ENCODE measurements around the gene TECTA.

DNA sequence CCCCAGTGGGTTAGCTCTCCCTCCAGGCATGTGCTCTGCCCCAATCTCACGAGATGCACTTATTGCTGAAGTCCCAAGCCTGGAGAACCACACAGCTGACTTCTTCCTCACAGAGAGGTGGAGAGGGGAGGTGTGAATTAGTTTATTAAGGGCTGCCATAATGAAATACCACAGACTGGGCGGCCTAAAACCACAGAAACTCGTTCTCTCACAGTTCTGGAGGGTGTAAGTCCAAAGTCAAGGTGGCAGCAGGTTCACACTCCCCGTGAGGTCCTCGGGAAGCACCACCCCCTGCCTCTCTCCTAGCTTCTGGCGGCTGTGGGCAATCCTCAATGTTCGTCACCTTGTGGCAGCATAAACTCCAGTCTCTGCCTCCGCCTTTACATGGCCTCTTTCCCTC lies 39.3 kb downstream of the TECTA start:
- no peak for TF ChIP-seq POLR2A (IDR thresholded peaks at IDR 0.05)
- TF ChIP-seq, protein P1, sequence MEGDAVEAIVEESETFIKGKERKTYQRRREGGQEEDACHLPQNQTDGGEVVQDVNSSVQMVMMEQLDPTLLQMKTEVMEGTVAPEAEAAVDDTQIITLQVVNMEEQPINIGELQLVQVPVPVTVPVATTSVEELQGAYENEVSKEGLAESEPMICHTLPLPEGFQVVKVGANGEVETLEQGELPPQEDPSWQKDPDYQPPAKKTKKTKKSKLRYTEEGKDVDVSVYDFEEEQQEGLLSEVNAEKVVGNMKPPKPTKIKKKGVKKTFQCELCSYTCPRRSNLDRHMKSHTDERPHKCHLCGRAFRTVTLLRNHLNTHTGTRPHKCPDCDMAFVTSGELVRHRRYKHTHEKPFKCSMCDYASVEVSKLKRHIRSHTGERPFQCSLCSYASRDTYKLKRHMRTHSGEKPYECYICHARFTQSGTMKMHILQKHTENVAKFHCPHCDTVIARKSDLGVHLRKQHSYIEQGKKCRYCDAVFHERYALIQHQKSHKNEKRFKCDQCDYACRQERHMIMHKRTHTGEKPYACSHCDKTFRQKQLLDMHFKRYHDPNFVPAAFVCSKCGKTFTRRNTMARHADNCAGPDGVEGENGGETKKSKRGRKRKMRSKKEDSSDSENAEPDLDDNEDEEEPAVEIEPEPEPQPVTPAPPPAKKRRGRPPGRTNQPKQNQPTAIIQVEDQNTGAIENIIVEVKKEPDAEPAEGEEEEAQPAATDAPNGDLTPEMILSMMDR (IDR thresholded peaks at IDR 0.05): no peak
